ENCODE data around the gene LRIG1.

Gene LRIG1

GRCh38 chr3:66500576-66501482 is at the start of gene LRIG1:
Gene LRIG1 (minus strand): TSS chr3:66501022. CDS start chr3:66500407, 615 bp downstream.
- DNase-seq (ENCODE audit: low read depth): peak; percentile 94

GRCh38 chr3:66544619-66545429 is 44.0 kb upstream of the LRIG1 start:
- no peak for DNase-seq (ENCODE audit: low read depth)

- DNase-seq (ENCODE audit: low read depth): no peak
Observed at GRCh38 chr3:66542153-66542552, 41.3 kb upstream of the LRIG1 start.

- DNase-seq (ENCODE audit: low read depth): no peak
Observed at GRCh38 chr3:66539466-66539989, 38.7 kb upstream of the LRIG1 start.

GRCh38 chr3:66538390-66538789 is 37.6 kb upstream of the LRIG1 start:
- no peak for DNase-seq (ENCODE audit: low read depth)

- DNase-seq (ENCODE audit: low read depth): no peak
Observed at GRCh38 chr3:66537735-66538134, 36.9 kb upstream of the LRIG1 start.

GRCh38 chr3:66536791-66537190 is 36.0 kb upstream of the LRIG1 start:
- DNase-seq (ENCODE audit: low read depth): no peak

- peak; percentile 3 for DNase-seq (ENCODE audit: low read depth)
Observed at GRCh38 chr3:66534304-66534845, 33.6 kb upstream of the LRIG1 start.

GRCh38 chr3:66532613-66533012 is 31.8 kb upstream of the LRIG1 start:
- DNase-seq (ENCODE audit: low read depth): no peak

GRCh38 chr3:66532160-66532587 is 31.4 kb upstream of the LRIG1 start:
- DNase-seq (ENCODE audit: low read depth): no peak

GRCh38 chr3:66531256-66531655 is 30.4 kb upstream of the LRIG1 start:
- DNase-seq (ENCODE audit: low read depth): no peak

GRCh38 chr3:66527246-66527645 is 26.4 kb upstream of the LRIG1 start:
- DNase-seq (ENCODE audit: low read depth): no peak

- no peak for DNase-seq (ENCODE audit: low read depth)
Observed at GRCh38 chr3:66525771-66526170, 24.9 kb upstream of the LRIG1 start.

GRCh38 chr3:66520724-66521123 is 19.9 kb upstream of the LRIG1 start:
- peak; percentile 83 for DNase-seq (ENCODE audit: low read depth)

- no peak for DNase-seq (ENCODE audit: low read depth)
Observed at GRCh38 chr3:66518644-66519043, 17.8 kb upstream of the LRIG1 start.

GRCh38 chr3:66518126-66518525 is 17.3 kb upstream of the LRIG1 start:
- no peak for DNase-seq (ENCODE audit: low read depth)

GRCh38 chr3:66517241-66517640 is 16.4 kb upstream of the LRIG1 start:
- no peak for DNase-seq (ENCODE audit: low read depth)

- no peak for DNase-seq (ENCODE audit: low read depth)
Observed at GRCh38 chr3:66508461-66508860, 7.6 kb upstream of the LRIG1 start.

GRCh38 chr3:66507423-66508260 is 6.8 kb upstream of the LRIG1 start:
- no peak for DNase-seq (ENCODE audit: low read depth)

GRCh38 chr3:66506154-66506553 is 5.3 kb upstream of the LRIG1 start:
- no peak for DNase-seq (ENCODE audit: low read depth)

- no peak for DNase-seq (ENCODE audit: low read depth)
Observed at GRCh38 chr3:66504850-66505641, 4.2 kb upstream of the LRIG1 start.

All from amniotic epithelial cell (primary cell).